Uterus (tissue), 2 donors: ENCODE measurements around the gene CRK.
"Not testable (repeated sequence)": the region's sequence is repeated elsewhere in the genome, so short reads cannot be mapped to it uniquely, and the experiment has no call there.

Source experiments
- CTCF ChIP-seq, 4 experiments: fragments of 200-600 bp in 2 of 4; fragments of 450-650 bp in 2 of 4; sonication (generic) in 2 of 4; IDR thresholded peaks; one replicate each; pipeline ENCODE4 v1.5.1; 2016 to 2019; ENCODE audit warnings: antibody characterized with exemption in 4 of 4, mild to moderate bottlenecking in 2 of 4, moderate library complexity in 1 of 4
- POLR2A ChIP-seq, 2 donors: fragments of 450-650 bp; IDR thresholded peaks; one replicate each; pipeline ENCODE4 v1.6.1; 2016; ENCODE audit warnings: antibody characterized with exemption in 2 of 2, mild to moderate bottlenecking in 1 of 2, moderate library complexity in 1 of 2

- TF ChIP-seq POLR2A, CTCF (IDR thresholded peaks at IDR 0.05): not testable (repeated sequence)
Observed at GRCh38 chr17:1450261-1450660, 5.8 kb downstream of the CRK start.
